CD4-positive, alpha-beta T cell (primary cell): Measurements from ENCODE around the gene AQP7. TPM values are rescaled to one million over a fixed set of nuclear protein-coding genes. Genes with fewer than 3 reads are reported as not detected.

Experiments used
- ATAC-seq: fragments of 200-7000 bp; cut with Tn5 transposase; one replicate; pipeline ENCODE4 v1.10.0; 2022; ENCODE audit warnings: mild to moderate bottlenecking; ENCODE audit not compliant: poor library complexity
- CTCF ChIA-PET: fragments of 350-600 bp; sonication (Branson Sonifier 250); formaldehyde crosslinking; loops from one replicate; lab custom pipeline; 2021; ENCODE audit warnings: antibody characterized with exemption, inconsistent platforms; lab: Charles Lee
- POLR2A ChIA-PET: fragments of 350-600 bp; sonication (Branson Sonifier 250); formaldehyde crosslinking; loops from one replicate; lab custom pipeline; 2021; ENCODE audit warnings: antibody characterized with exemption, inconsistent platforms; lab: Charles Lee
- DNase-seq, 14 experiments: peaks; one replicate each; pipeline ENCODE4 v3.0.0-alpha.2; 2013 to 2020; ENCODE audit warnings: mixed read lengths in 2 of 14
- H3K27ac ChIP-seq, 2 donors: one replicate each; pipeline versions ENCODE4 v1.5.1 to v1.7.0; 2013; ENCODE audit warnings: low read length in 2 of 2, low read depth in 1 of 2, mild to moderate bottlenecking in 1 of 2
- H3K27me3 ChIP-seq, 2 experiments: 1 replicate in 1 of 2; 2 replicates in 1 of 2; pipeline versions ENCODE4 v1.6.1 to v1.7.0; 2013; ENCODE audit warnings: low read length in 2 of 2, control low read depth in 1 of 2, mild to moderate bottlenecking in 1 of 2, moderate library complexity in 1 of 2; ENCODE audit not compliant: insufficient read depth in 2 of 2, control insufficient read depth in 1 of 2
- H3K36me3 ChIP-seq: one replicate; pipeline ENCODE4 v1.6.1; 2013; ENCODE audit warnings: low read length, control low read depth; ENCODE audit not compliant: insufficient read depth
- H3K4me1 ChIP-seq: one replicate; pipeline ENCODE4 v1.6.1; 2013; ENCODE audit warnings: low read length, control low read depth; ENCODE audit not compliant: insufficient read depth
- H3K4me3 ChIP-seq: one replicate; pipeline ENCODE4 v1.5.1; 2013; ENCODE audit warnings: mild to moderate bottlenecking, low read length, moderate library complexity
- H3K9me3 ChIP-seq, 2 experiments: 1 replicate in 1 of 2; 2 replicates in 1 of 2; pipeline versions ENCODE4 v1.6.1 to v1.7.0; 2013; ENCODE audit warnings: low read length in 2 of 2, mild to moderate bottlenecking in 2 of 2, control low read depth in 1 of 2, moderate library complexity in 1 of 2; ENCODE audit not compliant: control insufficient read depth in 1 of 2, insufficient read depth in 1 of 2
- H3K27ac Mint-ChIP-seq: one replicate; pipeline ENCODE4 v1.8.0; 2020; ENCODE audit warnings: mixed read lengths
- H3K27me3 Mint-ChIP-seq: one replicate; pipeline ENCODE4 v1.8.0; 2021; ENCODE audit warnings: mixed read lengths
- H3K36me3 Mint-ChIP-seq: one replicate; pipeline ENCODE4 v1.8.0; 2021; ENCODE audit warnings: low read depth, mixed read lengths
- H3K4me1 Mint-ChIP-seq: one replicate; pipeline ENCODE4 v1.8.0; 2021; ENCODE audit warnings: low read depth, mixed read lengths
- H3K4me3 Mint-ChIP-seq: one replicate; pipeline ENCODE4 v1.8.0; 2020; ENCODE audit warnings: mild to moderate bottlenecking, mixed read lengths
- H3K9me3 Mint-ChIP-seq: one replicate; pipeline ENCODE4 v1.8.0; 2020; ENCODE audit warnings: mixed read lengths
- intact Hi-C, 2 experiments: fragments of 100-400 bp; cut with DNase I in 1 of 2; cut with micrococcal nuclease in 1 of 2; formaldehyde crosslinking; loops; one replicate each; pipeline versions ENCODE4 v1.15.1 to v1.9.0; 2023 to 2025; cut with DNase I, micrococcal nuclease
- total RNA-seq, 174 experiments: library from RNA in 2 of 174; stranded (reverse) in 2 of 174; gene quantifications; one replicate each; pipeline ENCODE4 v1.2.3 and lab custom pipeline; 2021 to 2026
- TF ChIP-seq, protein P1 (sequence below): fragments of 200-600 bp; IDR thresholded peaks from one replicate; pipeline ENCODE4 v1.8.0; 2022; ENCODE audit warnings: antibody characterized with exemption, mild to moderate bottlenecking

AQP7 gene
- total RNA-seq, 2 experiments from 2014 or later: 0.25 to 0.27 TPM

DNA sequence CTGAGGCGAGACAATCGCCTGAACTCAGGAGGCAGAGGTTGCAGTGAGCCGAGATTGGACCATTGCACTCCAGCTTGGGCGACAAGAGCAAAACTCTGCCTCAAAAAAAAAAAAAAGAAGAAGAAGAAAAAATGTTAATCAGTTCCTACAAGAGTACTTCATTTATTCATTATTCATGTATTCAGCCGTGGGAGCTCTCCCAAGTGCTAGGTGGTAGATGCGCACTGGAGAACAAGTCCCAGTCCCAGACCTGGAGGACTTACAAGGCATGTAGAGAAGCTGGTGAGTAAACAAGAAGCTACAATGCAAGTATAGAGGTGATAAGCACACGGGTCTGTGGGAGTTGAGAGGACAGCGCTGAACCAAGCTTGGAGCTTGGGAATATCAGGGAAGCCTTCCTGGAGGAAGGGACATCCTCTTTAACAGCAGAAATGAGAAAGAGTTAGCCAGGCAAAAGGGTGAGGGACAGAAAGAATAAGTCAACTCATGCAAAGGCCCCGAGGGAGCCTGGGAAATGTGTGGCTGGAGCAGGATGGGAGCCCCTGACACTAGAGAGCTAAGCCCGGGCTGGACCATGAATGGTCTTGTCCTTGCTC lies 17.4 kb upstream of the AQP7 start:
- no peak overlapping the region for H3K27ac ChIP-seq
- DNase-seq: no peak
- ATAC-seq: no peak
- H3K27ac Mint-ChIP-seq: no peak overlapping the region
- CTCF ChIA-PET: no interaction called here
- no peaks in the 10 kb centered on the region for H3K27me3 Mint-ChIP-seq
- H3K27me3 ChIP-seq: no peaks in the 10 kb centered on the region
- peaks cover 35% of the 10 kb centered on the region for H3K4me1 Mint-ChIP-seq
- H3K36me3 Mint-ChIP-seq: no peaks in the 10 kb centered on the region
- no peaks in the 10 kb centered on the region for H3K9me3 ChIP-seq
- no peak overlapping the region for H3K4me3 ChIP-seq
- TF ChIP-seq, protein P1, sequence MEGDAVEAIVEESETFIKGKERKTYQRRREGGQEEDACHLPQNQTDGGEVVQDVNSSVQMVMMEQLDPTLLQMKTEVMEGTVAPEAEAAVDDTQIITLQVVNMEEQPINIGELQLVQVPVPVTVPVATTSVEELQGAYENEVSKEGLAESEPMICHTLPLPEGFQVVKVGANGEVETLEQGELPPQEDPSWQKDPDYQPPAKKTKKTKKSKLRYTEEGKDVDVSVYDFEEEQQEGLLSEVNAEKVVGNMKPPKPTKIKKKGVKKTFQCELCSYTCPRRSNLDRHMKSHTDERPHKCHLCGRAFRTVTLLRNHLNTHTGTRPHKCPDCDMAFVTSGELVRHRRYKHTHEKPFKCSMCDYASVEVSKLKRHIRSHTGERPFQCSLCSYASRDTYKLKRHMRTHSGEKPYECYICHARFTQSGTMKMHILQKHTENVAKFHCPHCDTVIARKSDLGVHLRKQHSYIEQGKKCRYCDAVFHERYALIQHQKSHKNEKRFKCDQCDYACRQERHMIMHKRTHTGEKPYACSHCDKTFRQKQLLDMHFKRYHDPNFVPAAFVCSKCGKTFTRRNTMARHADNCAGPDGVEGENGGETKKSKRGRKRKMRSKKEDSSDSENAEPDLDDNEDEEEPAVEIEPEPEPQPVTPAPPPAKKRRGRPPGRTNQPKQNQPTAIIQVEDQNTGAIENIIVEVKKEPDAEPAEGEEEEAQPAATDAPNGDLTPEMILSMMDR: no peak
- POLR2A ChIA-PET: no interaction called here
- H3K4me1 ChIP-seq: peaks cover 51% of the 10 kb centered on the region
- intact Hi-C loops: no loop called here
- H3K9me3 Mint-ChIP-seq: no peaks in the 10 kb centered on the region
- H3K4me3 Mint-ChIP-seq: no peak overlapping the region
- no peaks in the 10 kb centered on the region for H3K36me3 ChIP-seq

DNA sequence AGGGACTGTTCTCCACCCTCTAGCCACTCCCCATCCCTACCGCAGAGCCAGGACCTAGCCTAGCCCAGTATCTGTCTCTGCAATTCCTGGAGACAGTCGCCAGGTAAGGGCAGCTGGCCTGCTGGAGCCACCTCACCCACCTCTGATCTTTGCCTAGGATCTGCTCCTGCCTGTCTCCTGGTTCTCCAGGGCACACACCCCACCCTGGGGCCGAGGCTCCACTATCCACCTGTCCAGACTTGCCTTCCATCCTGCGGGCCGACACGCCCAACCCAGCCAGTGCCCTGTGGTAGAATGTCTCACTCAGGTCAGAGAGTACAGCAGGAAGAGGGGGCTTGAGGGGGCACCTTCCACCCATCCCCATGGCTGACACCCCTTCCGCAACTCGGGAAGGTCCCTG lies 15.7 kb upstream of the AQP7 start:
- ChIA-PET CTCF (no interaction called here), POLR2A (interaction anchor here (0.6 to 5.3 kb wide), 4 partner anchors 9 to 128 kb away, joined by 3 to 98 read pairs (median 36); partner anchors contain the start of genes AQP3, NFX1 and NOL6)
- Mint-ChIP-seq H3K9me3 (no peaks in the 10 kb centered on the region), H3K36me3 (no peaks in the 10 kb centered on the region), H3K4me1 (peaks cover 45% of the 10 kb centered on the region), H3K27me3 (no peaks in the 10 kb centered on the region), H3K27ac (peak overlapping the region; percentile 93), H3K4me3 (no peak overlapping the region)
- H3K36me3 ChIP-seq: no peaks in the 10 kb centered on the region
- intact Hi-C loops: no loop called here
- peak overlapping the region in 1 of 2 donors; percentile 20 for H3K27ac ChIP-seq
- DNase-seq (no peak), ATAC-seq (no peak)
- H3K27me3 ChIP-seq: no peaks in the 10 kb centered on the region
- no peaks in the 10 kb centered on the region for H3K9me3 ChIP-seq
- peaks cover 64% of the 10 kb centered on the region for H3K4me1 ChIP-seq
- TF ChIP-seq, protein P1: no peak
- no peak overlapping the region for H3K4me3 ChIP-seq

DNA sequence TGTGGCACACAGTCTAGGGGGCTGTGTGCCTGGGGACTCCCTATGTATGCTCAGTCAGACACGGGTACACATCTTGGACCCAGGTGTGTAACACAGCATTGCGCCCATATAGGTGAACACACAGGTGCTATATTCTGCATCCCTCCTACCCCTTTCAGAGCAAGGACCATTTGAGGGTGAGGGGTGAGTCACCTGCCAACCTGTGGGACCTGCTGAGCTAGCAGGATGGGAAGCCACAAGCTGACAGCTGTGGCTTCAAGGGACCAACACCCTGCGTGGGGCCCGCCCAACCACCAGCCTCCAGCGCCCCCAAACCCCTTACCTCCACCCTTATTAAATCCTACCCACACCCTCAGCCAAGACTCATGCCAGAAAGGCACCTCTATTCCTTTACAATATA lies 14.6 kb upstream of the AQP7 start:
- DNase-seq (peak in 13 of 14 experiments; percentile 22 to 78 (median 52)), ATAC-seq (peak; percentile 18)
- peak overlapping the region; percentile 2 for H3K4me3 ChIP-seq
- Mint-ChIP-seq H3K27ac (peak overlapping the region; percentile 93), H3K27me3 (no peaks in the 10 kb centered on the region), H3K9me3 (no peaks in the 10 kb centered on the region), H3K4me1 (peaks cover 45% of the 10 kb centered on the region), H3K4me3 (peak overlapping the region; percentile 80), H3K36me3 (no peaks in the 10 kb centered on the region)
- intact Hi-C loops: loop anchor here in 1 of 2 experiments (2.0 kb wide), 1 partner anchor 30 kb away; the partner anchor contains the start of gene AQP3
- H3K9me3 ChIP-seq: no peaks in the 10 kb centered on the region
- no peaks in the 10 kb centered on the region for H3K36me3 ChIP-seq
- POLR2A ChIA-PET: interaction anchor here (3.1 to 5.3 kb wide), 5 partner anchors 31 to 127 kb away, joined by 24 to 98 read pairs (median 28); partner anchors contain the start of genes AQP3, NFX1 and NOL6
- H3K27me3 ChIP-seq: no peaks in the 10 kb centered on the region
- peaks cover 64% of the 10 kb centered on the region for H3K4me1 ChIP-seq
- peak overlapping the region in 1 of 2 donors; percentile 54 for H3K27ac ChIP-seq
- CTCF ChIA-PET: interaction anchor here (1.0 to 4.0 kb wide), 4 partner anchors 14 to 50 kb away, joined by 3 to 40 read pairs (median 35); partner anchors contain the start of gene AQP3
- TF ChIP-seq, protein P1: no peak
